Breast epithelium (tissue), 4 donors: ENCODE measurements around the gene FSTL1. TPM values are rescaled to one million over a fixed set of nuclear protein-coding genes. Genes with fewer than 3 reads are reported as not detected.

Source experiments
- DNase-seq, 2 donors: peaks; one replicate each; pipeline ENCODE4 v3.0.0-alpha.2; 2019; ENCODE audit warnings: low spot score in 2 of 2
- H3K27ac ChIP-seq, 2 donors: fragments of 200-600 bp; sonication (generic) in 1 of 2; one replicate each; pipeline ENCODE4 v1.5.1; 2016 to 2019; ENCODE audit warnings: mild to moderate bottlenecking in 1 of 2
- H3K27me3 ChIP-seq, 2 donors: fragments of 200-600 bp; sonication (generic) in 1 of 2; one replicate each; pipeline versions ENCODE4 v1.5.1 to v1.6.0; 2017 to 2019; ENCODE audit warnings: control low read depth in 1 of 2, mild to moderate bottlenecking in 1 of 2
- H3K36me3 ChIP-seq: fragments of 200-600 bp; one replicate; pipeline ENCODE4 v1.5.1; 2019
- H3K4me1 ChIP-seq, 2 donors: fragments of 200-600 bp; sonication (generic); one replicate each; pipeline ENCODE4 v1.5.1; 2016 to 2019; ENCODE audit warnings: control low read depth in 1 of 2
- H3K4me3 ChIP-seq, 3 donors: fragments of 200-600 bp; sonication (generic); 1 replicate in 2 of 3; 2 replicates in 1 of 3; pipeline ENCODE4 v1.5.1; 2016 to 2019; ENCODE audit warnings: mild to moderate bottlenecking in 3 of 3, moderate library complexity in 2 of 3
- H3K9me3 ChIP-seq, 2 donors: fragments of 200-600 bp; sonication (generic) in 1 of 2; one replicate each; pipeline ENCODE4 v1.5.1; 2016 to 2019; ENCODE audit warnings: control low read depth in 1 of 2
- CTCF ChIP-seq, 3 donors: fragments of 450-650 bp; IDR thresholded peaks; one replicate each; pipeline ENCODE4 v1.5.1; 2016 to 2017; ENCODE audit warnings: antibody characterized with exemption in 3 of 3, mild to moderate bottlenecking in 3 of 3, moderate library complexity in 3 of 3
- POLR2A ChIP-seq: fragments of 450-650 bp; IDR thresholded peaks from one replicate; pipeline ENCODE4 v1.6.1; 2016; ENCODE audit warnings: antibody characterized with exemption, mild to moderate bottlenecking, moderate library complexity
- POLR2AphosphoS5 ChIP-seq, 3 donors: sonication (generic); formaldehyde crosslinking; IDR thresholded peaks; one replicate each; pipeline ENCODE4 v1.6.1; 2017; ENCODE audit warnings: antibody characterized with exemption in 3 of 3
- intact Hi-C: fragments of 100-400 bp; cut with DNase I; formaldehyde crosslinking; loops from one replicate; pipeline ENCODE4 v1.15.1; 2023; ENCODE audit warnings: low total_unique reads
- total RNA-seq, 3 donors: library from RNA; depleted of rRNA; stranded (reverse); fragments of >200 nt; gene quantifications; one replicate each; pipeline ENCODE4 v1.1.0, GENCODE V29; 2016

FSTL1 gene
- total RNA-seq, 3 donors from 2014 or later: 225 to 1,263 (median 355) TPM

- TF ChIP-seq POLR2AphosphoS5 (IDR thresholded peaks at IDR 0.05) (no peak), POLR2A (no peak), CTCF (IDR thresholded peaks at IDR 0.05) (no peak)
- H3K4me3 ChIP-seq: no peak overlapping the region
- H3K9me3 ChIP-seq: no peaks in the 10 kb centered on the region
- no peaks in the 10 kb centered on the region for H3K36me3 ChIP-seq
- intact Hi-C loops: no loop called here
- DNase-seq: no peak
- no peaks in the 10 kb centered on the region for H3K4me1 ChIP-seq
- no peak overlapping the region for H3K27ac ChIP-seq
- no peaks in the 10 kb centered on the region for H3K27me3 ChIP-seq
Observed at GRCh38 chr3:120364101-120364500, 86.7 kb downstream of the FSTL1 start.

GRCh38 chr3:120357807-120358206, 93.0 kb downstream of the FSTL1 start:
- intact Hi-C loops: no loop called here
- Histone ChIP-seq H3K4me3 (no peak overlapping the region), H3K36me3 (no peaks in the 10 kb centered on the region), H3K27ac (no peak overlapping the region), H3K27me3 (no peaks in the 10 kb centered on the region), H3K4me1 (no peaks in the 10 kb centered on the region), H3K9me3 (no peaks in the 10 kb centered on the region)
- DNase-seq: no peak
- TF ChIP-seq CTCF (IDR thresholded peaks at IDR 0.05) (no peak), POLR2A (no peak), POLR2AphosphoS5 (IDR thresholded peaks at IDR 0.05) (no peak)

GRCh38 chr3:120355486-120355885, 95.3 kb downstream of the FSTL1 start:
- DNase-seq: no peak
- Histone ChIP-seq H3K36me3 (no peaks in the 10 kb centered on the region), H3K4me1 (no peaks in the 10 kb centered on the region), H3K27me3 (no peaks in the 10 kb centered on the region), H3K9me3 (no peaks in the 10 kb centered on the region), H3K4me3 (no peak overlapping the region), H3K27ac (no peak overlapping the region)
- TF ChIP-seq CTCF (IDR thresholded peaks at IDR 0.05) (no peak), POLR2A (no peak), POLR2AphosphoS5 (IDR thresholded peaks at IDR 0.05) (no peak)
- intact Hi-C loops: no loop called here

- intact Hi-C loops: no loop called here
- H3K9me3 ChIP-seq: no peaks in the 10 kb centered on the region
Observed at GRCh38 chr3:120353463-120353862, 97.3 kb downstream of the FSTL1 start.

GRCh38 chr3:120352017-120352416, 98.8 kb downstream of the FSTL1 start:
- H3K9me3 ChIP-seq: no peaks in the 10 kb centered on the region
- H3K36me3 ChIP-seq: no peaks in the 10 kb centered on the region
- peaks cover 0 to 4% of the 10 kb centered on the region in 2 donors for H3K4me1 ChIP-seq
- intact Hi-C loops: no loop called here
- no peak for DNase-seq
- H3K27ac ChIP-seq: no peak overlapping the region
- TF ChIP-seq POLR2A: no peak
- no peak for TF ChIP-seq POLR2AphosphoS5 (IDR thresholded peaks at IDR 0.05)
- no peak for TF ChIP-seq CTCF (IDR thresholded peaks at IDR 0.05)
- no peak overlapping the region for H3K4me3 ChIP-seq
- no peaks in the 10 kb centered on the region for H3K27me3 ChIP-seq

More at GRCh38 chr3:120353463-120353862, 97.3 kb downstream of the FSTL1 start:
- H3K36me3 ChIP-seq: no peaks in the 10 kb centered on the region
- no peaks in the 10 kb centered on the region for H3K4me1 ChIP-seq
- TF ChIP-seq POLR2AphosphoS5 (IDR thresholded peaks at IDR 0.05) (no peak), CTCF (IDR thresholded peaks at IDR 0.05) (no peak), POLR2A (no peak)
- DNase-seq: no peak
- no peak overlapping the region for H3K27ac ChIP-seq
- H3K27me3 ChIP-seq: no peaks in the 10 kb centered on the region
- no peak overlapping the region for H3K4me3 ChIP-seq
